Type B pancreatic cell (in vitro differentiated cells): Measurements from ENCODE around the gene MAP7. TPM values are rescaled to one million over a fixed set of nuclear protein-coding genes. Genes with fewer than 3 reads are reported as not detected.

Experiments
- DNase-seq: peaks from one replicate; pipeline ENCODE4 v3.0.0; 2021; ENCODE audit warnings: mixed read lengths; ENCODE audit not compliant: unreplicated experiment; ENCODE audit errors: extremely low spot score
- H3K27ac Mint-ChIP-seq: 2 replicates; pipeline ENCODE4 v1.8.0; 2021; ENCODE audit warnings: mild to moderate bottlenecking, mixed read lengths
- H3K27me3 Mint-ChIP-seq: 2 replicates; pipeline ENCODE4 v1.8.0; 2021; ENCODE audit warnings: mixed read lengths
- H3K36me3 Mint-ChIP-seq: 2 replicates; pipeline ENCODE4 v1.8.0; 2021; ENCODE audit warnings: mixed read lengths
- H3K4me1 Mint-ChIP-seq: one replicate; pipeline ENCODE4 v1.8.0; 2021; ENCODE audit warnings: mixed read lengths; ENCODE audit not compliant: unreplicated experiment
- H3K4me3 Mint-ChIP-seq: 2 replicates; pipeline ENCODE4 v1.8.0; 2021; ENCODE audit warnings: mild to moderate bottlenecking, mixed read lengths
- H3K9me3 Mint-ChIP-seq: 2 replicates; pipeline ENCODE4 v1.8.0; 2021; ENCODE audit warnings: mixed read lengths
- CTCF ChIP-seq: fragments of 200-600 bp; sonication (generic); conservative IDR thresholded peaks from 2 replicates; pipeline ENCODE4 v1.5.0; 2021; ENCODE audit warnings: antibody characterized with exemption, mild to moderate bottlenecking
- total RNA-seq: library from RNA; stranded (reverse); gene quantifications from 2 replicates; pipeline ENCODE4 v1.2.1, GENCODE V29; 2021; ENCODE audit warnings: low replicate concordance

MAP7 gene
- total RNA-seq, 1 donor from 2014 or later: 17.8 TPM

DNA sequence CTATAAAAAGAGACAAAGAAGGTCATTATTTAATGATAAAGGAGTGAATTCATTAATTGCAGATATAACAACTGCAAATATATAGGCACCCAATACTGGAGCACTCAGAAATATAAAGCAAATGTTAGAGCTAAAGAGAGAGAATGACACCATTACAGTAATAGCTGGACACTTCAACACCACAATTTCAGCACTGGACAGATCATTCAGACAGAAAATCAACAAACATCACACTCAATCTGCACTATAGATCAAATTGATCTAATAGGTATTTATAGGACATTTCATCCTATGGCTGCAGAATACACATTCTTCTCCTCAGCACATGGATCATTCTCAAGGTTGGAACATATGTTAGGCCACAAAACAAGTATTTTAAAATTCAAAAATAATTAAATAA is 72.7 kb downstream of the MAP7 start:
- H3K27ac Mint-ChIP-seq: no peak overlapping the region
- H3K4me3 Mint-ChIP-seq: no peak overlapping the region
- no peaks in the 10 kb centered on the region for H3K4me1 Mint-ChIP-seq
- no peaks in the 10 kb centered on the region for H3K36me3 Mint-ChIP-seq
- DNase-seq: no peak
- H3K9me3 Mint-ChIP-seq: no peaks in the 10 kb centered on the region
- TF ChIP-seq CTCF: no peak
- no peaks in the 10 kb centered on the region for H3K27me3 Mint-ChIP-seq

DNA sequence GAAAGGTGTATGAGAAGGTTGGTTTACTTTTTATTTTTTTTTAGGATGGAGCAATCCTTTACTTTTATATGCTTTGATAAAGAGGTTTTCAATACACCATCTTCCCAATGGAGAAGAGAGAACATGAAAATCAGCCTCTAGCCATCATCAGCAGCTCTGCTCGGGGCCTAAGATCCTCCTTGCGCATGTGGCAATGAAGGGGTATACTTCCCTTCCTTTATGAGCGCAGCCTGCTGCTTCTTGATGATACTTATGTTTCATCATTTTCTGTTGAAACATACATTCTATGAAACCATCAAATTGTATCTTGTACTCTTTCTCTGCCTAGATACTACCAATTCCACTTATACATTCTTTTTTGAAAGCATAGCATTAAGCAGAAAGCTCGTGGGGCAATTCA is 74.5 kb downstream of the MAP7 start:
- H3K4me1 Mint-ChIP-seq: no peaks in the 10 kb centered on the region
- no peaks in the 10 kb centered on the region for H3K9me3 Mint-ChIP-seq
- H3K36me3 Mint-ChIP-seq: no peaks in the 10 kb centered on the region
- TF ChIP-seq CTCF: no peak
- no peak overlapping the region for H3K4me3 Mint-ChIP-seq
- H3K27me3 Mint-ChIP-seq: no peaks in the 10 kb centered on the region
- no peak for DNase-seq
- no peak overlapping the region for H3K27ac Mint-ChIP-seq

- H3K4me1 Mint-ChIP-seq: no peaks in the 10 kb centered on the region
- DNase-seq: no peak
- no peaks in the 10 kb centered on the region for H3K36me3 Mint-ChIP-seq
- no peaks in the 10 kb centered on the region for H3K9me3 Mint-ChIP-seq
- TF ChIP-seq CTCF: no peak
- H3K27ac Mint-ChIP-seq: no peak overlapping the region
- H3K27me3 Mint-ChIP-seq: no peaks in the 10 kb centered on the region
- H3K4me3 Mint-ChIP-seq: no peak overlapping the region
Observed at GRCh38 chr6:136474241-136474640, 76.0 kb downstream of the MAP7 start.

DNA sequence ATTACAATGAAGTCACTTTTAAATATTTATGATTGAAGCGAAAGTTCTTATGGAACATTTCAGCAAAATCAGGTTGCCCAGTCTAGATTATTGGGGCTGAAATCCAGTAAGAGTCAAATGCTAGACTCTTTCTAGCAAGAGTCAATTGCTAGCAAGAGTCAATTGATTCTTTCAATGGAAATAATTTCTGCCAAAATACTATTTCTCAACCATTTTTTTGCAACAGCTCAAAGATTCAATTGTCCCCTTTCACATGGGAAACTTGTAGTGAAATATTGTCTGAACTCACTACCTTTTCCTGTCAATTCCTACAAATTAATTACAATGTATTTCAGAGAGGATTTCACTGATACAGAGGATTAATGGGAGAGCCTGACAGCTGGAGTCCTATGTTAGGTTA is 78.3 kb downstream of the MAP7 start:
- Mint-ChIP-seq H3K9me3 (no peaks in the 10 kb centered on the region), H3K27me3 (no peaks in the 10 kb centered on the region), H3K27ac (no peak overlapping the region), H3K4me1 (peaks cover 3% of the 10 kb centered on the region), H3K36me3 (no peaks in the 10 kb centered on the region), H3K4me3 (no peak overlapping the region)
- no peak for TF ChIP-seq CTCF
- no peak for DNase-seq

- H3K36me3 Mint-ChIP-seq: no peaks in the 10 kb centered on the region
- no peak overlapping the region for H3K4me3 Mint-ChIP-seq
- no peaks in the 10 kb centered on the region for H3K27me3 Mint-ChIP-seq
- DNase-seq: no peak
- TF ChIP-seq CTCF: no peak
- H3K4me1 Mint-ChIP-seq: peaks cover 7% of the 10 kb centered on the region
- H3K9me3 Mint-ChIP-seq: no peaks in the 10 kb centered on the region
- H3K27ac Mint-ChIP-seq: no peak overlapping the region
Observed at GRCh38 chr6:136471372-136471771, 78.8 kb downstream of the MAP7 start.

GRCh38 chr6:136470044-136470443 is 80.2 kb downstream of the MAP7 start:
- no peaks in the 10 kb centered on the region for H3K36me3 Mint-ChIP-seq
- no peak overlapping the region for H3K4me3 Mint-ChIP-seq
- H3K27me3 Mint-ChIP-seq: no peaks in the 10 kb centered on the region
- no peak overlapping the region for H3K27ac Mint-ChIP-seq
- H3K9me3 Mint-ChIP-seq: no peaks in the 10 kb centered on the region
- no peak for DNase-seq
- TF ChIP-seq CTCF: no peak
- H3K4me1 Mint-ChIP-seq: peaks cover 7% of the 10 kb centered on the region
